ENCODE measurements around the gene POLR1A.
A peak's percentile ranks its signal among the peaks of the same experiment; 100 is the strongest.

POLR1A gene

DNA sequence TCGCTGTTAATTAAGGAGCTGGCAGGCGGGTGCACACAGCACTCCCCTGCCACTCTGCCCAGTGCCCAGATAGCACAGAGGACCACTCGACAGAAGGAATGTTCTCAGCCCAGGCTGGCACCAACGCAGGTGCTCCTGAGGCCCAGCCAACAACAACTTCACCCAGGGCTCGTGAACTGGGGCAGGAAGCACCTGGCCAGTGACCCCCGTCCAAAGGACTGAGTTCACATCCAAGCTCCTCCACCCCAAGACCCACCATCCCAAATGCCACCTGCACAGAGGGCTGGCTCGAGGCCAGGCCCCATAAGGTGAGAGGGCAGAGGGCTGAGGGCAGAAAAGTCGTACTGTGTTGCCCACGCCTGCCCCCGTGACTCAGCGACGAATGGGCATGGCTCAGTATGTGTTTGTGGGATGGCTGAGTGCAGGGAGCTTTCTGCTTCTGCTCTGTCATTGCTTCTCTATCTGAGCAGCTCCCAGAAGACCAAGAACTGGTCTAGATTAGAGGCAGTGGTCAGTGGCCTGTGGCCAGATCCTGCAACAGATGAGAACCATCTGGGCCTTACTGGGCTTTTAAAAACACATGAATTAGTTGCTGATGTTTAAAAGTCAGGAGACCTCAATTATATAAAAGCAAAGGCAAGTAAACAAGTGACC lies 68.4 kb downstream of the POLR1A start:
- Mint-ChIP-seq H3K4me3 (peak overlapping the region; percentile 80), H3K27ac (ENCODE audit: low read depth) (peak overlapping the region; percentile 100), H3K27me3 (no peaks in the 10 kb centered on the region), H3K36me3 (ENCODE audit: insufficient read depth) (peaks cover 41% of the 10 kb centered on the region), H3K4me1 (peaks cover 73% of the 10 kb centered on the region), H3K9me3 (no peaks in the 10 kb centered on the region)
- DNase-seq (ENCODE audit: low spot score in 2 of 2) (peak in 1 of 2 donors; percentile 43), ATAC-seq (replicated peaks; ENCODE audit: extremely low read depth, poor library complexity, severe bottlenecking) (peak; percentile 15)

- Mint-ChIP-seq H3K4me3 (peak overlapping the region; percentile 80), H3K27me3 (no peaks in the 10 kb centered on the region), H3K9me3 (no peaks in the 10 kb centered on the region), H3K4me1 (peaks cover 73% of the 10 kb centered on the region), H3K36me3 (ENCODE audit: insufficient read depth) (peaks cover 41% of the 10 kb centered on the region), H3K27ac (ENCODE audit: low read depth) (peak overlapping the region; percentile 100)
- ATAC-seq (replicated peaks; ENCODE audit: extremely low read depth, poor library complexity, severe bottlenecking) = no peak
- DNase-seq (ENCODE audit: low spot score in 2 of 2) = peak in 1 of 2 donors; percentile 33
These were observed 69.0 kb downstream of the POLR1A start for GRCh38 chr2:86036669-86037138.

- no peaks in the 10 kb centered on the region for H3K27me3 Mint-ChIP-seq
- peak; percentile 44 to 71 for DNase-seq (ENCODE audit: low spot score in 2 of 2)
- peak; percentile 39 for ATAC-seq (replicated peaks; ENCODE audit: extremely low read depth, poor library complexity, severe bottlenecking)
- H3K4me1 Mint-ChIP-seq = peaks cover 69% of the 10 kb centered on the region
- H3K9me3 Mint-ChIP-seq = no peaks in the 10 kb centered on the region
- H3K27ac Mint-ChIP-seq (ENCODE audit: low read depth) = peak overlapping the region; percentile 100
- peak overlapping the region; percentile 80 for H3K4me3 Mint-ChIP-seq
- peaks cover 43% of the 10 kb centered on the region for H3K36me3 Mint-ChIP-seq (ENCODE audit: insufficient read depth)
These were observed 69.6 kb downstream of the POLR1A start for GRCh38 chr2:86035883-86036668.

DNA sequence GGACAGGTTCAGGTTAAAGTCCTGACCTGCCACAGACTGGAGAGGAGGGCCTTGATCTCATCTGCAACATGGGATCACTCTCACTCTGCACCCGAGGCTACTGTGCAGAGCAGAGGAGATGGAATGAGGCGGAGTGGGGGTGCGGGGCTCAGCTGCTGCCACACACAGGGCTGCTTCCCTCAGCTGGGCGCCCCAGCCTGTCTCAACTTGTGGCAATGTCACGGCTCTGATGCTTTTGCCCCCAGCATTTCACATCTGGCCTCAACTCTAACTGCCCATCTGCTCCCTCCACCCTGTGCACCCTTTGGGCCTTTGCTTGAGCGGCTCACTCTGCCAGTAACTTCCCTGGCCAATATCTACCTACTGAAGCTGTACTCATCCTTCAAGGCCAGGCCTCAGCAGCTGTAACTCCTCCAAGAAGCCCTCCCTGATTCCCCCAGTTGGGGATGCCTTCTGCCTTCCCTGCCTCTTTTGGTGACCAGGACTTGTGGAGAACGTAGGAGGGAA lies 70.3 kb downstream of the POLR1A start:
- Mint-ChIP-seq H3K4me1 (peaks cover 63% of the 10 kb centered on the region), H3K27ac (ENCODE audit: low read depth) (peak overlapping the region; percentile 100), H3K27me3 (no peaks in the 10 kb centered on the region), H3K36me3 (ENCODE audit: insufficient read depth) (peaks cover 42% of the 10 kb centered on the region), H3K4me3 (peak overlapping the region; percentile 80), H3K9me3 (no peaks in the 10 kb centered on the region)
- DNase-seq (ENCODE audit: low spot score in 2 of 2) (no peak), ATAC-seq (replicated peaks; ENCODE audit: extremely low read depth, poor library complexity, severe bottlenecking) (no peak)

- peak overlapping the region; percentile 38 for H3K4me3 Mint-ChIP-seq
- H3K36me3 Mint-ChIP-seq (ENCODE audit: insufficient read depth) = peaks cover 52% of the 10 kb centered on the region
- H3K27ac Mint-ChIP-seq (ENCODE audit: low read depth) = peak overlapping the region; percentile 100
- no peak for DNase-seq (ENCODE audit: low spot score in 2 of 2)
- peaks cover 49% of the 10 kb centered on the region for H3K4me1 Mint-ChIP-seq
- ATAC-seq (replicated peaks; ENCODE audit: extremely low read depth, poor library complexity, severe bottlenecking) = no peak
- no peaks in the 10 kb centered on the region for H3K27me3 Mint-ChIP-seq
- no peaks in the 10 kb centered on the region for H3K9me3 Mint-ChIP-seq
These were observed 71.7 kb downstream of the POLR1A start for GRCh38 chr2:86033751-86034692.

GRCh38 chr2:86032861-86033595 lies 72.7 kb downstream of the POLR1A start:
- no peak for ATAC-seq (replicated peaks; ENCODE audit: extremely low read depth, poor library complexity, severe bottlenecking)
- H3K4me3 Mint-ChIP-seq = no peak overlapping the region

DNA sequence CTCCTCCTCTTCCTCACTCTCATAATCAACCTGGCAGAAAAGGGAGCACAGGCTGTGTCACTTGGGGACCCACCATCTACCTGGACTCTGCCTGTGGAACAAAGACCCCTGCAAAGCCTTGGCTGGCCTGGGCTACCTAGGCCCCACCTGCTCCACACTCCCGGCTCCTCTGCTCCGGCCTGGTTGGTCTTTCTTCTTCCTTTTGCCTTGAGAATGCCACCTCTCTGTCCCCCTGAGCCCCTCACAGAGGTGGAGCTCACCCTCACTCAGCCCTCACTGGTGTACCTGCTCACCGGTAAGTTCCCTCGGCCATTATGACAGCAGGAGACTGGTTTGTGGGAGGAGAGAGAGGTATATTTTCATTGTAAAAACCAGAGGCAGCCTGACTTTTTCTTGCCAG lies 74.1 kb downstream of the POLR1A start:
- Mint-ChIP-seq H3K36me3 (ENCODE audit: insufficient read depth) (peaks cover 44% of the 10 kb centered on the region), H3K4me1 (peaks cover 25% of the 10 kb centered on the region), H3K4me3 (no peak overlapping the region), H3K9me3 (no peaks in the 10 kb centered on the region), H3K27me3 (no peaks in the 10 kb centered on the region), H3K27ac (ENCODE audit: low read depth) (no peak overlapping the region)
- DNase-seq (ENCODE audit: low spot score in 2 of 2) (no peak), ATAC-seq (replicated peaks; ENCODE audit: extremely low read depth, poor library complexity, severe bottlenecking) (no peak)

More at GRCh38 chr2:86032861-86033595, 72.7 kb downstream of the POLR1A start:
- Mint-ChIP-seq H3K27ac (ENCODE audit: low read depth) (peak overlapping the region; percentile 83), H3K36me3 (ENCODE audit: insufficient read depth) (peaks cover 48% of the 10 kb centered on the region), H3K4me1 (peaks cover 39% of the 10 kb centered on the region), H3K9me3 (no peaks in the 10 kb centered on the region), H3K27me3 (no peaks in the 10 kb centered on the region)
- DNase-seq (ENCODE audit: low spot score in 2 of 2) = no peak

DNA sequence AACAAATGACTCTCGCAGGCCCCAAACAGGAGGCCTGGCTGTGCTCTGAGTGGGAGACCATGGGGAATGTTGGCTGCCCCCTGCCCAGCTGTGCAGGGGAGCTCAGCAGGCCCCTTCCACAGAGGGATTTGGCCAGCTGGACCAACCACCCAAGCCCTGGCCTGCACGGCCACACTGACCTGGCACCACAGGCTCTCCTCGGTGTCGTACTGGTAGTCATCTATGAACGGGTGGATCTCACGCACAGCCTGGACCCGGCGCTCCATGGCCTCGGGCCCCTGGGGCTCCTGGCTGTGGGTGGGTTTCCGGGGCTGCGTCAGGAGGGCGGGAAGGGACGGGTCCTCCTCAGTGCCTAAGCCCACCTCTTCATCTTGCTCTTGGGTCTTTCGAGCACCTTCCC lies 74.5 kb downstream of the POLR1A start:
- Mint-ChIP-seq H3K4me3 (no peak overlapping the region), H3K36me3 (ENCODE audit: insufficient read depth) (peaks cover 42% of the 10 kb centered on the region), H3K27me3 (no peaks in the 10 kb centered on the region), H3K27ac (ENCODE audit: low read depth) (no peak overlapping the region), H3K4me1 (peaks cover 20% of the 10 kb centered on the region), H3K9me3 (no peaks in the 10 kb centered on the region)
- ATAC-seq (replicated peaks; ENCODE audit: extremely low read depth, poor library complexity, severe bottlenecking) (no peak), DNase-seq (ENCODE audit: low spot score in 2 of 2) (no peak)

DNA sequence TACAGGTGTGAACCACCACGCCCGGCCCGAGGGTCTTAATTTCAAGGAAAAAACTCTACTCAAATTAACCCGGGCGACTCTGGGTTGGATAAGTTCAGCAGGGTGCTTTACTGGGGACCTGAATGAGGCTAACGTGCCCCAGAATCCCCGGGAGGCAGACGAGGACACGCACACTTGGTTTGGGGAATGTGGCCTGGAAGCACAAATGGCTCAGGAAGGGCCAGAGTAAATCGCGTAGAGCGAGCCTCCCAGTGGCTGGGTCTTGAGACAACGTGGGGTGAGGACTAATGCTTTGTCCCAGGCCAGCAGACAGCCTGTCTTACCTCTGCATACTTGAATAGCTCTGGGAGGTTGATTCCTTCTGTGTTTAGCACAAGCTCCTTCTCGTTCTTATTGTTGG lies 75.8 kb downstream of the POLR1A start:
- Mint-ChIP-seq H3K4me3 (no peak overlapping the region), H3K4me1 (peaks cover 10% of the 10 kb centered on the region), H3K27ac (ENCODE audit: low read depth) (peak overlapping the region; percentile 64), H3K9me3 (no peaks in the 10 kb centered on the region), H3K27me3 (no peaks in the 10 kb centered on the region), H3K36me3 (ENCODE audit: insufficient read depth) (peaks cover 43% of the 10 kb centered on the region)
- DNase-seq (ENCODE audit: low spot score in 2 of 2) (no peak), ATAC-seq (replicated peaks; ENCODE audit: extremely low read depth, poor library complexity, severe bottlenecking) (no peak)

GRCh38 chr2:86028766-86029381 lies 76.8 kb downstream of the POLR1A start:
- Mint-ChIP-seq H3K36me3 (ENCODE audit: insufficient read depth) (peaks cover 40% of the 10 kb centered on the region), H3K27me3 (no peaks in the 10 kb centered on the region), H3K9me3 (no peaks in the 10 kb centered on the region), H3K4me1 (peaks cover under 1% of the 10 kb centered on the region), H3K27ac (ENCODE audit: low read depth) (peak overlapping the region; percentile 64), H3K4me3 (no peak overlapping the region)
- DNase-seq (ENCODE audit: low spot score in 2 of 2) (no peak), ATAC-seq (replicated peaks; ENCODE audit: extremely low read depth, poor library complexity, severe bottlenecking) (no peak)

GRCh38 chr2:86027922-86028765 lies 77.5 kb downstream of the POLR1A start:
- DNase-seq (ENCODE audit: low spot score in 2 of 2) = no peak
- Mint-ChIP-seq H3K27me3 (no peaks in the 10 kb centered on the region), H3K27ac (ENCODE audit: low read depth) (peak overlapping the region; percentile 51), H3K9me3 (no peaks in the 10 kb centered on the region), H3K4me3 (no peak overlapping the region), H3K36me3 (ENCODE audit: insufficient read depth) (peaks cover 39% of the 10 kb centered on the region), H3K4me1 (peaks cover 5% of the 10 kb centered on the region)
- ATAC-seq (replicated peaks; ENCODE audit: extremely low read depth, poor library complexity, severe bottlenecking) = no peak
